GM12878 (cell line): ENCODE results near the gene TEC. TPM values are rescaled to one million over a fixed set of nuclear protein-coding genes. Genes with fewer than 3 reads are reported as not detected.
A peak's percentile ranks its signal among the peaks of the same experiment; 100 is the strongest.

Source experiments
- ATAC-seq: fragments of 200-7000 bp; cut with Tn5 transposase; 3 replicates; pipeline ENCODE4 v1.9.1; 2020; ENCODE audit warnings: mild to moderate bottlenecking, moderate library complexity
- BruUV-seq: library from RNA; stranded (reverse); fragments of 400-500 nt; replicated peaks from 2 replicates; lab custom pipeline; 2021; lab: Mats Ljungman, UMichigan
- CTCF ChIA-PET: fragments of 300-600 bp; sonication (Branson Sonifier 250); formaldehyde crosslinking; extraction: SDS; loops from one replicate; lab custom pipeline; 2021; ENCODE audit warnings: inconsistent platforms; lab: Yijun Ruan, JAX
- POLR2A ChIA-PET: fragments of 350-600 bp; formaldehyde crosslinking; extraction: SDS; loops from one replicate; lab custom pipeline; 2021; ENCODE audit warnings: inconsistent platforms; lab: Charles Lee
- RAD21 ChIA-PET: fragments of 300-600 bp; sonication (Branson Sonifier 250); formaldehyde crosslinking; loops from one replicate; lab custom pipeline; 2023; ENCODE audit warnings: antibody characterized with exemption; ENCODE audit not compliant: unreplicated experiment; lab: Charles Lee
- SMC1A ChIA-PET: fragments of 300-600 bp; sonication (Branson Sonifier 250); formaldehyde crosslinking; loops from one replicate; lab custom pipeline; 2023; ENCODE audit not compliant: unreplicated experiment, uncharacterized antibody; lab: Charles Lee
- DNase-seq: peaks from one replicate; pipeline ENCODE4 v3.0.0-alpha.2; 2011; ENCODE audit warnings: low read depth, low spot score
- FAIRE-seq: peaks from 3 replicates; lab custom pipeline; 2011; peaks lifted over from hg19 to GRCh38; lab: Jason Lieb, UNC
- H2AFZ ChIP-seq: 2 replicates; pipeline ENCODE4 v1.6.0; 2011; ENCODE audit warnings: low read depth, low read length, control low read depth; ENCODE audit not compliant: control insufficient read depth
- H3K27ac ChIP-seq: 2 replicates; pipeline ENCODE4 v1.5.1; 2011; ENCODE audit warnings: control low read depth; ENCODE audit not compliant: control insufficient read depth, insufficient read depth
- H3K27me3 ChIP-seq, 2 experiments: replicated peaks in 1 of 2; 2 replicates each; pipeline versions ENCODE4 v1.6.0 to v1.6.1; 2011; ENCODE audit warnings: low read length in 1 of 2; ENCODE audit not compliant: control insufficient read depth in 2 of 2, insufficient read depth in 2 of 2
- H3K36me3 ChIP-seq, 2 experiments: 2 replicates each; pipeline ENCODE4 v1.5.1; 2011; ENCODE audit warnings: low read length in 1 of 2; ENCODE audit not compliant: control insufficient read depth in 2 of 2, insufficient read depth in 2 of 2
- H3K4me1 ChIP-seq: 2 replicates; pipeline ENCODE4 v1.6.1; 2011; ENCODE audit warnings: mild to moderate bottlenecking, low read length, moderate library complexity, mixed read lengths; ENCODE audit not compliant: control insufficient read depth, insufficient read depth
- H3K4me2 ChIP-seq: 2 replicates; pipeline ENCODE4 v1.6.0; 2011; ENCODE audit warnings: control low read depth; ENCODE audit not compliant: control insufficient read depth, insufficient read depth
- H3K4me3 ChIP-seq: fragments of 200-600 bp; sonication (generic); 2 replicates; pipeline ENCODE4 v1.5.1; 2016
- H3K79me2 ChIP-seq: 2 replicates; pipeline ENCODE4 v1.6.0; 2011; ENCODE audit warnings: low read length; ENCODE audit not compliant: control insufficient read depth, insufficient read depth
- H3K9ac ChIP-seq: 2 replicates; pipeline ENCODE4 v1.8.0; 2011; ENCODE audit warnings: low read length, control low read depth, mixed read lengths; ENCODE audit not compliant: control insufficient read depth, insufficient read depth
- H3K9me3 ChIP-seq: replicated peaks from 3 replicates; pipeline ENCODE4 v1.5.1; 2011; ENCODE audit warnings: mild to moderate bottlenecking, low read length; ENCODE audit not compliant: control insufficient read depth, insufficient read depth
- H4K20me1 ChIP-seq: 2 replicates; pipeline ENCODE4 v1.6.0; 2011; ENCODE audit not compliant: control insufficient read depth, insufficient read depth
- IKZF1 ChIP-seq: fragments of 450-650 bp; conservative IDR thresholded peaks from 2 replicates; pipeline ENCODE4 v1.6.1; 2017; ENCODE audit warnings: antibody characterized with exemption, mild to moderate bottlenecking
- NKRF ChIP-seq: fragments of 450-650 bp; conservative IDR thresholded peaks from 2 replicates; pipeline ENCODE4 v1.6.1; 2017; ENCODE audit warnings: mild to moderate bottlenecking, moderate library complexity
- POLR2AphosphoS5 ChIP-seq: IDR thresholded peaks from 2 replicates; pipeline ENCODE4 v1.6.1; 2011; ENCODE audit warnings: mild to moderate bottlenecking, low read length, inconsistent platforms
- SMAD1 ChIP-seq: fragments of 450-650 bp; IDR thresholded peaks from 2 replicates; pipeline ENCODE4 v1.6.1; 2018; ENCODE audit warnings: mild to moderate bottlenecking, low read depth; ENCODE audit not compliant: partially characterized antibody
- TARDBP ChIP-seq: IDR thresholded peaks from 2 replicates; pipeline ENCODE4 v1.6.1; 2016; ENCODE audit warnings: borderline replicate concordance
- ZNF274 ChIP-seq: IDR thresholded peaks from one replicate; pipeline ENCODE4 v1.8.0; 2011; ENCODE audit not compliant: insufficient read length, insufficient read depth
- WGBS: methylation state at CpG from one replicate; pipeline ENCODE4 v1.1.6; 2016; ENCODE audit warnings: low lambda C conversion rate; ENCODE audit not compliant: insufficient replicate concordance, insufficient coverage; ENCODE audit errors: missing lambda C conversion rate; 5-methylcytosine and 5-hydroxymethylcytosine counted together
- in situ Hi-C: fragments of 300-500 bp; cut with MboI; formaldehyde crosslinking; loops from 9 replicates; pipeline ENCODE4 v1.14.3; 2018; ENCODE audit warnings: mixed read lengths
- intact Hi-C: fragments of 100-400 bp; cut with micrococcal nuclease; formaldehyde crosslinking; loops from one replicate; pipeline ENCODE4 v1.14.2; 2022; ENCODE audit not compliant: unreplicated experiment
- polyA plus RNA-seq, 11 experiments: library from polyadenylated mRNA; depleted of rRNA in 4 of 11; unstranded in 6 of 11; stranded (reverse) in 5 of 11; fragments of >200 nt; fragmentation: Nextera tagmentation in 4 of 11; fragmentation: Illumina TruSeq in 1 of 11; extraction: Ambion mirVana in 4 of 11; extraction: Trizol in 1 of 11; gene quantifications; 1 replicate in 1 of 11; 2 replicates in 10 of 11; pipeline versions ENCODE4 v1.2.1 to v1.2.3, GENCODE V29; 2011 to 2016; ENCODE audit warnings: inconsistent platforms in 2 of 11, missing spikeins in 2 of 11, low read depth in 1 of 11
- total RNA-seq, 4 experiments: library from RNA; depleted of rRNA in 3 of 4; stranded (reverse); fragments of >200 nt in 3 of 4; fragmentation: Illumina TruSeq in 1 of 4; extraction: Trizol in 1 of 4; gene quantifications; 2 replicates each; pipeline versions ENCODE4 v1.2.1 to v1.2.3, GENCODE V29; 2013 to 2021

TEC gene
- total and polyA plus RNA-seq, 10 of the 15 experiments (the other 5 are each of a cell fraction or from before 2014, with no cell fraction given): 7.4 to 27.2 (median 17.1) TPM

- in situ Hi-C loops: no loop called here
- TF ChIP-seq TARDBP: no peak
- no peak for TF ChIP-seq IKZF1
- no peak for TF ChIP-seq NKRF
- TF ChIP-seq POLR2AphosphoS5: peak; percentile 44; the same call in 1 of the 2 replicates
- no peak for TF ChIP-seq ZNF274
- TF ChIP-seq SMAD1: no peak
- H3K9ac ChIP-seq: no peak overlapping the region; the same call in 1 of the 2 replicates
- WGBS: 100% methylated on average over 1 of the region's 1 CpG
- H3K4me3 ChIP-seq: no peak overlapping the region
- no peaks in the 10 kb centered on the region for H3K9me3 ChIP-seq
- H4K20me1 ChIP-seq: no peaks in the 10 kb centered on the region
- no peak overlapping the region for H2AFZ ChIP-seq
- H3K4me1 ChIP-seq: peaks cover 15% of the 10 kb centered on the region
- no peak for ATAC-seq
- H3K4me2 ChIP-seq: no peak overlapping the region
- DNase-seq: no peak
- H3K27ac ChIP-seq: no peak overlapping the region
- no TSS peak for BruUV-seq
- RAD21 ChIA-PET: interaction anchor here (1.6 to 4.0 kb wide), 3 partner anchors 12 to 153 kb away, joined by 8 to 39 read pairs (median 20); no protein-coding TSS in a partner anchor
- no peak for FAIRE-seq
- intact Hi-C loops: loop anchor here (5.0 kb wide), 1 partner anchor 166 kb away; no protein-coding TSS in a partner anchor
- CTCF ChIA-PET: interaction anchor here (0.7 to 6.7 kb wide), 13 partner anchors 9 to 216 kb away, joined by 3 to 58 read pairs (median 5); no protein-coding TSS in a partner anchor
- SMC1A ChIA-PET: interaction anchor here (0.7 to 5.0 kb wide), 7 partner anchors 8 to 170 kb away, joined by 3 to 50 read pairs (median 5); no protein-coding TSS in a partner anchor
- H3K36me3 ChIP-seq: no peaks in the 10 kb centered on the region
- no peaks in the 10 kb centered on the region for H3K27me3 ChIP-seq
- POLR2A ChIA-PET: no interaction called here
- H3K79me2 ChIP-seq: no peaks in the 10 kb centered on the region
Observed at GRCh38 chr4:48126621-48127020, 143.0 kb downstream of the TEC start.
